KMS-11 (cell line): ENCODE data around the gene GKN2.
"Not testable (repeated sequence)": the region's sequence is repeated elsewhere in the genome, so short reads cannot be mapped to it uniquely, and the experiment has no call there.

Experiments used
- H2AFZ ChIP-seq: fragments of 200-600 bp; sonication (generic); 2 replicates; pipeline ENCODE4 v1.6.1; 2016; ENCODE audit warnings: antibody characterized with exemption, mixed run types, low read depth
- H3K27ac ChIP-seq: fragments of 200-600 bp; sonication (generic); 2 replicates; pipeline ENCODE4 v1.6.1; 2016; ENCODE audit warnings: mild to moderate bottlenecking, mixed run types
- H3K27me3 ChIP-seq: fragments of 200-600 bp; sonication (generic); 2 replicates; pipeline ENCODE4 v1.6.1; 2017; ENCODE audit warnings: mild to moderate bottlenecking, low read depth, mixed run types, moderate library complexity; ENCODE audit not compliant: insufficient read depth
- H3K36me3 ChIP-seq: fragments of 200-600 bp; sonication (generic); 2 replicates; pipeline ENCODE4 v1.6.1; 2017; ENCODE audit warnings: mild to moderate bottlenecking, mixed run types; ENCODE audit not compliant: insufficient read depth
- H3K4me1 ChIP-seq: fragments of 200-600 bp; sonication (generic); 2 replicates; pipeline ENCODE4 v1.6.1; 2016; ENCODE audit warnings: mild to moderate bottlenecking, low read depth, mixed run types; ENCODE audit not compliant: poor library complexity, severe bottlenecking
- H3K4me2 ChIP-seq: fragments of 200-600 bp; sonication (generic); 2 replicates; pipeline ENCODE4 v1.7.0; 2016; ENCODE audit warnings: mild to moderate bottlenecking, mixed run types
- H3K4me3 ChIP-seq: fragments of 200-600 bp; sonication (generic); IDR thresholded peaks from 2 replicates; pipeline ENCODE4 v1.6.1; 2017; ENCODE audit warnings: low read depth, low read length, mixed read lengths; ENCODE audit not compliant: insufficient read depth
- H3K79me2 ChIP-seq: fragments of 200-600 bp; sonication (generic); 2 replicates; pipeline ENCODE4 v1.6.1; 2016; ENCODE audit warnings: low read depth, mixed run types; ENCODE audit not compliant: insufficient read depth
- H3K9ac ChIP-seq: fragments of 200-600 bp; sonication (generic); 2 replicates; pipeline ENCODE4 v1.6.1; 2016; ENCODE audit warnings: mild to moderate bottlenecking, mixed run types
- H4K20me1 ChIP-seq: fragments of 200-600 bp; sonication (generic); 2 replicates; pipeline ENCODE4 v1.6.1; 2016; ENCODE audit warnings: mild to moderate bottlenecking, mixed run types; ENCODE audit not compliant: insufficient read depth
- TF ChIP-seq, protein P1 (sequence below): fragments of 200-600 bp; sonication (generic); conservative IDR thresholded peaks from 2 replicates; pipeline ENCODE4 v1.6.1; 2017; ENCODE audit warnings: low read depth, mild to moderate bottlenecking, antibody characterized with exemption, low read length, moderate library complexity, mixed read lengths

The GKN2 gene

GRCh38 chr2:68905116-68905515 lies 47.6 kb downstream of the GKN2 start:
- Histone ChIP-seq H3K36me3 (no peaks in the 10 kb centered on the region), H3K4me1 (peaks cover 39% of the 10 kb centered on the region), H3K27me3 (no peaks in the 10 kb centered on the region), H2AFZ (no peak overlapping the region), H3K9ac (no peak overlapping the region), H3K79me2 (no peaks in the 10 kb centered on the region), H3K4me2 (no peak overlapping the region), H4K20me1 (no peaks in the 10 kb centered on the region), H3K27ac (no peak overlapping the region), H3K4me3 (no peak overlapping the region)
- TF ChIP-seq, protein P1, sequence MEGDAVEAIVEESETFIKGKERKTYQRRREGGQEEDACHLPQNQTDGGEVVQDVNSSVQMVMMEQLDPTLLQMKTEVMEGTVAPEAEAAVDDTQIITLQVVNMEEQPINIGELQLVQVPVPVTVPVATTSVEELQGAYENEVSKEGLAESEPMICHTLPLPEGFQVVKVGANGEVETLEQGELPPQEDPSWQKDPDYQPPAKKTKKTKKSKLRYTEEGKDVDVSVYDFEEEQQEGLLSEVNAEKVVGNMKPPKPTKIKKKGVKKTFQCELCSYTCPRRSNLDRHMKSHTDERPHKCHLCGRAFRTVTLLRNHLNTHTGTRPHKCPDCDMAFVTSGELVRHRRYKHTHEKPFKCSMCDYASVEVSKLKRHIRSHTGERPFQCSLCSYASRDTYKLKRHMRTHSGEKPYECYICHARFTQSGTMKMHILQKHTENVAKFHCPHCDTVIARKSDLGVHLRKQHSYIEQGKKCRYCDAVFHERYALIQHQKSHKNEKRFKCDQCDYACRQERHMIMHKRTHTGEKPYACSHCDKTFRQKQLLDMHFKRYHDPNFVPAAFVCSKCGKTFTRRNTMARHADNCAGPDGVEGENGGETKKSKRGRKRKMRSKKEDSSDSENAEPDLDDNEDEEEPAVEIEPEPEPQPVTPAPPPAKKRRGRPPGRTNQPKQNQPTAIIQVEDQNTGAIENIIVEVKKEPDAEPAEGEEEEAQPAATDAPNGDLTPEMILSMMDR = no peak

DNA sequence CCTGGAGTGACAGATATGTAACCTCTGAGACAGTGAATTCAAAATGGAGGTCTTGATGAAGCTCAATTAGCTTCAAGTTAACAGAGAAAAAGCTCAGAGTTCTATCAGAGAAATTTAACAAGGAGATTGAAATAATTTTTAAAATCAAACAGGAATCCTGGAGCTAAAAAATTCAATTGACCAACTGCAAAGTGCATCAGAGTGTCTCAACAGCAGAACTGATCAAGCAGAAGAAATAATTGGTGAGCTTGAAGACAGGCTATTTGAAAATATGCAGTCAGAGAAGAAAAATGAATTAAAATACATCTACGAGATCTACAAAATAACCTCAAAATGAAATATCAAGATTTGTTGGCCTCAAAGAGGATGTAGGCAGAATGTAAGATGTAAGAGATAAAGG lies 51.1 kb downstream of the GKN2 start:
- H3K36me3 ChIP-seq = no peaks in the 10 kb centered on the region
- H3K4me3 ChIP-seq = no peak overlapping the region
- H4K20me1 ChIP-seq = no peaks in the 10 kb centered on the region
- TF ChIP-seq, protein P1 = no peak
- no peak overlapping the region for H3K27ac ChIP-seq
- no peaks in the 10 kb centered on the region for H3K27me3 ChIP-seq
- no peaks in the 10 kb centered on the region for H3K79me2 ChIP-seq
- no peak overlapping the region for H3K9ac ChIP-seq
- H3K4me1 ChIP-seq = peaks cover 5% of the 10 kb centered on the region
- H2AFZ ChIP-seq = no peak overlapping the region
- H3K4me2 ChIP-seq = no peak overlapping the region

DNA sequence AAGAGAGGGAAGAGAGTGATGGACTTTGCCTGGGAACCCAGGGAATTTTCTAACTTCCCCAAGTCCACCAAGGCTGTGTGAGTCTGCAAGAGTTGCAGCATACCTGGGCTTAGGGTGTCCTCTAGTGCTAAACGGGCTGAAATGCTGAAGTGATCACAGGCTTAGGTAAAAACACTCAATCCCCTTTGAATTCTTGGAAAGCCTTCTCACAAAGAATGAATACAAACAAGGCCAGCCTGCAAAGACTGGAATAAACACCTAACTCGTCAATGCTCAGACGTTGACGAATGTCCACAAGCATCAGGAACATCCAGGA lies 51.5 kb downstream of the GKN2 start:
- Histone ChIP-seq H3K4me2 (no peak overlapping the region), H2AFZ (no peak overlapping the region), H3K27ac (no peak overlapping the region), H4K20me1 (no peaks in the 10 kb centered on the region), H3K79me2 (no peaks in the 10 kb centered on the region), H3K4me1 (peaks cover 1% of the 10 kb centered on the region), H3K9ac (no peak overlapping the region), H3K4me3 (no peak overlapping the region), H3K27me3 (no peaks in the 10 kb centered on the region), H3K36me3 (no peaks in the 10 kb centered on the region)
- TF ChIP-seq, protein P1 = 0 out of 2 replicates have a peak, but pooled peaks have one; percentile 22

DNA sequence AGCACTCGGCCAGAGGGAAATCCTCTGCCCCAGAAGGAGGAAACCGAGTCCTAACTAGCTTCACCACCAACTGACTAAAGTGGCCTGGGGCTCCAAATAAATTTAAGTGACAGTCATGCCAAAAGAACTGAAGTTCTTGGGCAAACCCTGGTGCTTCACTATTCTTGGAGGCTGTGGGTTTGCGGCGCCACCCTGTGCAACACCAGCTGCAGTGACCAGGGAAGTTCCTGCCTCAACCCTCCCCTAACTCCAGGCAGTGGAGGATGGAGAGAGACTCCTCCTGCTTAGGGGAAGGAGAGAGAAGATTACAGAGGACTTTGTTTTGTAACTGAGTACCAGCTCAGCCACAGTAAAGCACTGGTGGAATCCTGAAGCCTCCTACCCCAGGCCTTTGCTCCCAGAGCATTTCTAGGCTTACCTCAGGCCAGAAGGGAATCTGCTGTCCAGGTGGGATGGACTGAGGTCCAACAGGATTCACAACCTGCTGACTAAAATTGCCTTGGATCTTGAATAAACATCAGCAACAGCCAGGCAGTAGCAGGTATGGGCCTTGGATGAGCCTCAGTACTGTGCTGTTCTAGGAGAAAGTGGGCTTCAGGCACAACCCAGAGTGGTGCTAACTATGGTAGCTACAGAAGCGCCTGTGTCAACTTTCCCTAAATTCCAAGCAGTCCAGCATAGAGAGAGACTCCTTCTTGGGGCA lies 52.0 kb downstream of the GKN2 start:
- Histone ChIP-seq H3K27me3 (no peaks in the 10 kb centered on the region), H3K36me3 (no peaks in the 10 kb centered on the region), H3K4me1 (no peaks in the 10 kb centered on the region), H3K9ac (no peak overlapping the region), H3K79me2 (no peaks in the 10 kb centered on the region), H4K20me1 (no peaks in the 10 kb centered on the region), H3K4me2 (no peak overlapping the region), H3K4me3 (no peak overlapping the region), H3K27ac (no peak overlapping the region), H2AFZ (no peak overlapping the region)
- TF ChIP-seq, protein P1 = no peak

- not testable (repeated sequence) for H3K9ac ChIP-seq, H2AFZ ChIP-seq, H3K4me2 ChIP-seq, H3K36me3 ChIP-seq, H3K4me3 ChIP-seq, H3K79me2 ChIP-seq, H3K4me1 ChIP-seq, H4K20me1 ChIP-seq, H3K27me3 ChIP-seq, H3K27ac ChIP-seq
Measured at GRCh38 chr2:68895981-68896380, 56.7 kb downstream of the GKN2 start.
